Activated T-helper 1 cell treated with anti-CD3 and anti-CD28 coated beads, Interleukin-12 subunit alpha, Interleukin-12 subunit beta, Interleukin-2, Interleukin-4 antibody, amounts not matched to agents 30 ng/mL and 10 ng/mL and 1 ng/mL, durations not matched to agents 14 hours and 24 hours and 36 hours (primary cell): Measurements from ENCODE around the gene ZBTB48. TPM values are rescaled to one million over a fixed set of nuclear protein-coding genes. Genes with fewer than 3 reads are reported as not detected.

ENCODE experiments used
- DNase-seq: peaks from one replicate; pipeline ENCODE4 v3.0.0; 2021; ENCODE audit warnings: low spot score
- H3K27ac Mint-ChIP-seq: one replicate; pipeline ENCODE4 v1.8.0; 2021; ENCODE audit warnings: mild to moderate bottlenecking, mixed read lengths
- H3K27me3 Mint-ChIP-seq: one replicate; pipeline ENCODE4 v1.8.0; 2022; ENCODE audit warnings: mild to moderate bottlenecking, moderate library complexity, mixed read lengths; ENCODE audit not compliant: insufficient read depth
- H3K36me3 Mint-ChIP-seq: one replicate; pipeline ENCODE4 v1.8.0; 2021; ENCODE audit warnings: low read depth, mixed read lengths
- H3K4me1 Mint-ChIP-seq: one replicate; pipeline ENCODE4 v1.8.0; 2021; ENCODE audit warnings: low read depth, mixed read lengths
- H3K4me3 Mint-ChIP-seq: one replicate; pipeline ENCODE4 v1.8.0; 2021; ENCODE audit warnings: mild to moderate bottlenecking, moderate library complexity, mixed read lengths
- H3K9me3 Mint-ChIP-seq: one replicate; pipeline ENCODE4 v1.8.0; 2021; ENCODE audit warnings: mixed read lengths
- intact Hi-C: fragments of 100-400 bp; cut with micrococcal nuclease; formaldehyde crosslinking; loops from one replicate; pipeline ENCODE4 v1.15.1; 2024
- total RNA-seq: library from RNA; stranded (reverse); gene quantifications from 2 replicates; pipeline ENCODE4 v1.2.3, GENCODE V29; 2022

The ZBTB48 gene
- total RNA-seq, 1 donor from 2014 or later = 35.7 TPM

DNA sequence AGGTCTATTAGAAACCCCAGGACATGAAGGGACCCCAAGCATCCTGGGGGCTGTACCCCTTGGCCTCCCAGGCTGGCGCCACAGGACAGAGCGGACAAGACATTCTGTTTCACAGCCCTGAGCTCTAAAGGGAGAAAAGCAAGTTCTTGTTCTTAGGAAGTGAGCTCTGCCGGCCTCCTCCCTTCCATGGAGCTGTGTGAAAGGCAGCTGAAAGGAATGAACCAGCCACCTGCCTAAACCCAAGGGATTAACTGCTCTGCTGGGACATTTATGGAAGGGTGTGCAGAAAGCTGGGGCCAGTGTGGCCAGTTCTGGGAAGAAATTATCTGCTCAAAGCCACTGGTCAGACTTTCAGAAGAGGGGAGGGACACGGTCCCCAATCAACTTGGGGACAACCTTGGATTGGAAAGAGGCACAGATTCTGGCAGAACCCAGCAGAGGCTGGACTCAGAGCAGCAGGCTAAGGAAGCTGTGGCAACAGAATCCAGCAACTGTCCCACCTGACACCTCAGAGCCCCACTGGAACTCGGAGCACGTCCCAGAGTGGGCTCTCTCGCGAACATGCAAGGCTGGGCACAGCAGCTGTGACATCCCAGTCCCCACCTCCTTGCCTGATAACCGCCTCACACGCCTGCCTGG lies 20.7 kb downstream of the ZBTB48 start:
- Mint-ChIP-seq H3K36me3 (peaks cover 23% of the 10 kb centered on the region), H3K27ac (peak overlapping the region; percentile 89), H3K4me1 (peaks cover 37% of the 10 kb centered on the region), H3K9me3 (no peaks in the 10 kb centered on the region), H3K27me3 (peaks cover 2% of the 10 kb centered on the region), H3K4me3 (peak overlapping the region; percentile 90)
- intact Hi-C loops = loop anchor here (1.0 to 5.0 kb wide), 6 partner anchors 21 to 363 kb away; partner anchors contain the start of genes ACOT7, ICMT, NOL9 and ZBTB48
- no peak for DNase-seq

DNA sequence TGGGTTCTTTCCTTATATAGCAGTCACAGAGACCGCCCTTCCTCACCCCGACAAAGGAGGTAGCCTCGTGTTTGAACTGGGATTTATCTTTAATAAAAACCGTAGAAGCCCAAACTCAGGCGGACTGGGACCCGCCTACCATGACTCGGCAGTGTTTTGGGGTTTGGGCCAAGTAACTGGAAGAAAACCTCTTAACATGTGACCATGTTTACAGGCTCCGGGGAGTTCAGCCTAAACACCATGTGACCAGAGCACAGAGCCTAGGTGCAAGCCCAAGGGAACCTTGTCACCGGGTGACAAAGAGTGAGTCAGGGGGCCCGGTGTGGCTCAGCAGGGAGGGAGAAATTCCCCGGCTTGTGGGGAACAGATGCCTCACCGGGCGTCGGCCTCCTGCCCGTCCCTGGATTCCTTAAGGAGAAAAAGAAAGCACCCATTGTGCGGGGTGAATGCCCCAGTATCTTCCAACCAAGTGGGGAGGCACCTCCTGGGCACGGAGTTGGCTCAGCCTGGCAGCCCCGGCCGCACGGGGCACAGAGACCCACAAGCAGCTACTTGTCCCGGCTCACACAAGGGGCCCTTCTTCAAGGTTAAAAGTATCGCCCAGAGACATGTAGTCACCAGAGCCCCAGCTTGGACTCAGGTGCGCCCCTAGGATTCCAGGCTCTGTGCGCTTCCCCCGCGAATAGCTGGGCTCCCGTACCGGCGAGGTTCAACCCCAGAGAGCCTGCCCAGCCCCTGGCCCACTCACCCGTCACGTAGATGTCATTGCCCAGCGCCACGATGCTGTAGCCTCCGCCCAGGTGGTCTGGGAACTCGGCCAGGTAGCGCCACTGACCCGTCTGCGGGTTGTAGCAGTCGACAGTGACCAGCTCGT lies 21.5 kb downstream of the ZBTB48 start:
- intact Hi-C loops = loop anchor here (1.0 to 5.0 kb wide), 6 partner anchors 22 to 364 kb away; partner anchors contain the start of genes ACOT7, ICMT, NOL9 and ZBTB48
- peaks cover 30% of the 10 kb centered on the region for H3K4me1 Mint-ChIP-seq
- peak overlapping the region; percentile 90 for H3K4me3 Mint-ChIP-seq
- H3K9me3 Mint-ChIP-seq = no peaks in the 10 kb centered on the region
- peaks cover 2% of the 10 kb centered on the region for H3K27me3 Mint-ChIP-seq
- peak overlapping the region; percentile 89 for H3K27ac Mint-ChIP-seq
- DNase-seq = peak; percentile 69
- H3K36me3 Mint-ChIP-seq = peaks cover 19% of the 10 kb centered on the region

DNA sequence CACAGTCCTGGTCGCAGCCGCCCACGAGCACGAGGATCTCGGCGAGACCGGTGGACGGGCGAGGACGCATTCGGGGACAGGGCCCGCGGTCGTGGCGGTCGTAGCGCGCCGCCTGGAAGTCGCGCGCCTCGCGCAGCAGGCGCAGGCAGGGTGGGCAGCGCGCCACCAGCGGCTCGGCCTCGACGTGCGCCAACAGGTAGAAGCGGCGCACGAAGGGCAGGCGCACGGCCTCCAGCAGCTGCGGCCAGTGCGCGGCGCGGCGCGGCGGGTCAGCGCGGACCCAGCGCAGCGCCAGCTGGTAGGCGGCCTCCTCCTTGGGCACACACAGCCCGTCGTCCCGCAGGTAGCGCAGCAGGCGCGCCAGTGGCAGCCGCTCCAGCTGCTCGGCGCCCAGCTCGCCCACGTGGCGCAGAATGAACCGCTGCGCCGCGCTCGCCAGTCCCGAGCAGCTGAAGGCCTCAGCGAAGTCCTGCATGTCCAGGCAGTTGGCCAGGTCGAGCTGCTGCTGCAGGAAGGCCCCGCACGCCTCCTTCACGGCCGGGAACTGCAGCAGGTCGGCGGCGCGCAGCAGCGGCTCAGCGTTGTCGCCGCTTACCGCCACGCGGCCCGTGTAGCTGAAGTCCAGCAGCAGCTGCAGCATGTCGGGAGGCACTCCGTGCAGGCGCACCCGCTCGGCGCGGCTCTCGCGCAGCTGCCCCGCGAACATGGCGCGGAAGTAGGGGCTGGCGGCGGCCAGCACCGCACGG lies 22.3 kb downstream of the ZBTB48 start:
- H3K27ac Mint-ChIP-seq = peak overlapping the region; percentile 89
- H3K36me3 Mint-ChIP-seq = peaks cover 16% of the 10 kb centered on the region
- intact Hi-C loops = loop anchor here (1.0 to 5.0 kb wide), 12 partner anchors 11 to 609 kb away; partner anchors contain the start of genes ACOT7, CAMTA1, ICMT and NOL9
- no peak for DNase-seq
- peaks cover 2% of the 10 kb centered on the region for H3K27me3 Mint-ChIP-seq
- no peaks in the 10 kb centered on the region for H3K9me3 Mint-ChIP-seq
- H3K4me1 Mint-ChIP-seq = peaks cover 28% of the 10 kb centered on the region
- H3K4me3 Mint-ChIP-seq = peak overlapping the region; percentile 90

DNA sequence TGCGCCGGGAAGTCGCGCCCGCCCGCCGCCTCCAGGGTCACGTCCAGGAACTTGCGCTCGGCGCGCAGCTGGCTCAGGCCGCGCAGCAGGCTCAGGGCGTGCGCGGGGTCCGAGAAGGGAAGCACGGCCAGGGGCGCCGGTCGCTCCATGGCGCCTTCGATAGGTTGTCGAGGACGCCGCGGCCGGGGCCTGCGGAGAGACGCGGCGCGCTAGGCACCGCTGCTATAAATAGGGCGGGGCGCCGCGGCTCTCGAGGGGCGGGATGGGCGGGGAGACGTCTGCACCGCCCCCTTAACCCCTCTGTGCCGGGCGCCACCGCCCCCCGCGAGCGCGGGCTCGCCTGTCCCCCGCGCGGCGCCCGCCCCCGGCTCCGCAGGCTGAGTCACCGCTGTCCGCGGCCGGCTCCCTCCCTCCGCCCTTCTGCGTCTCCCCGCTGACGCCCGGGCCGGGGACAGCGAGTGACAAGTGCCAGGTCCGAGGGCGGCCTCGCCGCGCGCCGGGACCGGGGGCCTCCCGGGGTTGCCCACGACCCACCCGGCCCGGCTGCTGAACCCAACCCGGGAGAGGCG lies 23.0 kb downstream of the ZBTB48 start, which contains the start of gene KLHL21:
KLHL21 (minus strand) TSS at position 201 of the 569 bp plus-strand sequence; CDS start at position 149, 52 bp downstream.
- peaks cover 2% of the 10 kb centered on the region for H3K27me3 Mint-ChIP-seq
- peak within 1 kb of the TSS; percentile 90 for H3K4me3 Mint-ChIP-seq
- no peaks in the 10 kb centered on the region for H3K9me3 Mint-ChIP-seq
- peaks cover 28% of the 10 kb centered on the region for H3K4me1 Mint-ChIP-seq
- peak; percentile 75 for DNase-seq
- peak within 1 kb of the TSS; percentile 96 for H3K27ac Mint-ChIP-seq
- intact Hi-C loops = loop anchor here (1.0 to 5.0 kb wide), 10 partner anchors 11 to 610 kb away; partner anchors contain the start of genes ACOT7, CAMTA1, ICMT and NPHP4
- H3K36me3 Mint-ChIP-seq = peaks cover 12% of the 10 kb centered on the region

DNA sequence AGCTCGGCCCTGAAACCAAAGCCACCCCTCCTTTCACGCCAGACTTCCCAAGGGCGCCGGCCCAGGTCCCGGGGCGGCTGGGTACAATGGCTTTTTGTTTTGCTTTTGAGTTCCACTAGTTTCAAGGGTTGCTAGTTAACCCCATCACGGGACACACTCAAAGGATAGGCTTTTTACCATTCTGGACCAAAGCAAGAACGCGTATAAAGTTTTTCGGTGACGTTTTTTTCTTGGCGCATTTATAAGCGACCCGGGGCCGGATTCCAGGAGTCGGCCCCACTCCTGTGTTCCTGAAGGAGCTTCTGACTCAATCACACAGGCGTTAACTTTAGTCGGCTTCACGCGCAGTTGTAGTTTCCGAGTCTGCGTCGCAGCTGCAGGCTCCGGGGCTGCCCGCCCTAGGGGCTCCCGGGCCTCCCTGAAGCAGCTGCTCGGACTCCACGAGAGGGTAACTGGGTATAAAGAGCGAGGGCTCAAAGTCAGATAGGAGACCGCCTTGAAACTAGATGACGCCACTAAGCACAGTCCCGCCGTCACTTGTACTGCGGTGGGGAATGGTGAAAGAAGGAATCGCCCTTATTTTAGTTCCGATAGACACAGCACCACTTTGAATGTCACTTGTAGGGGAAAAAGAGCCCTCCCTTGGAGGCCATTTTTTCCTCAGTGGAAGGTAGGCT lies 23.6 kb downstream of the ZBTB48 start:
- no peaks in the 10 kb centered on the region for H3K9me3 Mint-ChIP-seq
- peak overlapping the region; percentile 96 for H3K27ac Mint-ChIP-seq
- H3K36me3 Mint-ChIP-seq = peaks cover 10% of the 10 kb centered on the region
- DNase-seq = peak; percentile 40
- intact Hi-C loops = loop anchor here (1.0 to 5.0 kb wide), 8 partner anchors 99 to 611 kb away; partner anchors contain the start of genes ACOT7, CAMTA1, ICMT and NPHP4
- peaks cover 6% of the 10 kb centered on the region for H3K27me3 Mint-ChIP-seq
- peaks cover 28% of the 10 kb centered on the region for H3K4me1 Mint-ChIP-seq
- peak overlapping the region; percentile 81 for H3K4me3 Mint-ChIP-seq

DNA sequence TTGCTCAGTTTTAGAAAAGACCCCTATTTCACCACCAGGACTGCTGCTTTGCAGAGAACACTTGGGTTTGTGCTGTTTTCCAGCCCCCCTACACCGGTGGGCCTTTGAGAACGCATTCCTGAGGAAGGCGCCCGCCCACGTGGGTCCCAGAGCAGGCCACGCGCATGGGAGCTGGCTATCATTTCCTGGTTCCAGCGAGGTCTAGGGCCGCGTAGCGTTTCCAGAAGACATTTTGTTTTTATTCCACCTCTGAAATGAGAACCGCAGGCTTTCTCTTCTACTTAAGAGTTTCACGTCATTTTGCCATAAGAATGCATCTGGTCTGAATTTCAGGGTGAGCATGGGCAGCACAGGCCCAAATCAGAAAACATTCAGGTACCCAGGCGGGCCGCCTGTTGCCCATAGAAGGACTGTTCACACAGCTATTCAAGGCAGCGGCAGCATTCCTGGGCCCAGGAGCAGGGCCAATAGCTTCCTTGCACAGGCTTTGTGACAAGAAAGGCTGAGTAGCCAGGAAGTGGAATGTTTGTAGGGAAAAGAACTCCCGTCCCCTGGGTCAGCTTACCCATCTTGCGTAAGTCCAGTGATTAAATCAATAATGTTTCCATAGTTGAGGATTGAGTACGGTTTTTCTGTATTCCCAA lies 24.2 kb downstream of the ZBTB48 start:
- intact Hi-C loops = loop anchor here (1.0 to 5.0 kb wide), 8 partner anchors 99 to 611 kb away; partner anchors contain the start of genes ACOT7, CAMTA1, ICMT and NPHP4
- Mint-ChIP-seq H3K27ac (peak overlapping the region; percentile 96), H3K9me3 (no peaks in the 10 kb centered on the region)

DNA sequence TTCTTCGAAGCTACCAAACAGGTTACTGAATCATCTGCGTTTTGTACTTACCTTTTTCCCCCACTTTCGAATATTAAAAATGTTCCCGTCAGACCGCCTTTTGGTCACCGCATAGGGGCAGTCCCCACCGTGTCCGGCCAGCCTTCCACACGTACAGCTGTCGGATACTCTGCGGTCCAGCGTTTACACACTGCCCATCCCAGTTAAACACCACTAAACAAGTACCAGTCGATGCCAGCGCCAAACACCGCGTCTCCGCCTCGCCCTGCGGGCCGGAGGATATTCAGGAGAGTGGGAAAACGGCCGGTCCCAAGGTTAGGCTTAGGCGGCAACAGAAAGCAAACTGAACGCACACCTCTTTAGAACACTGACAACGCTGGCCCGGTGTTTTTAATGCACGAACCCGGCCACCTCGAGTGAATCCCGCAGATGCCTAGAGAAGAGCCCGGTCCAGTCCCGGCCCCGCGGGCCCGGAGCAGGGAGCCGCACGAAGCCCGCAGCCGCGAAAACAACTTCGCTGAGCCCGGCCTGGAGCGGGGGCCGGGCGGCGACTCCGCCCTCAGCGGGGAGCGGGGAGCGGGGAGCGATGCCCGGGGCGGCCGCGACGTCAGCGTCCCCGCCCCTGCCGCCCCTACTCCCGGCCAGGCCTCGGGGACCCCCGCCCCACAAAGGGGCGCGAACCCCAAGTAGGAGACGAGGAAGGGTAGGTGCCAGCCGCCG lies 33.0 kb downstream of the ZBTB48 start:
- Mint-ChIP-seq H3K4me1 (peaks cover 24% of the 10 kb centered on the region), H3K9me3 (no peaks in the 10 kb centered on the region), H3K27me3 (peaks cover 7% of the 10 kb centered on the region), H3K36me3 (peaks cover 6% of the 10 kb centered on the region), H3K4me3 (peak overlapping the region; percentile 85), H3K27ac (peak overlapping the region; percentile 75)
- intact Hi-C loops = loop anchor here (1.0 kb wide), 5 partner anchors 10 to 88 kb away; partner anchors contain the start of genes DNAJC11, KLHL21, NOL9 and ZBTB48
- no peak for DNase-seq

More for the DNA sequence above, 24.2 kb downstream of the ZBTB48 start:
- Mint-ChIP-seq H3K27me3 (peaks cover 6% of the 10 kb centered on the region), H3K4me3 (peak overlapping the region; percentile 81), H3K36me3 (peaks cover 9% of the 10 kb centered on the region), H3K4me1 (peaks cover 25% of the 10 kb centered on the region)
- no peak for DNase-seq

DNA sequence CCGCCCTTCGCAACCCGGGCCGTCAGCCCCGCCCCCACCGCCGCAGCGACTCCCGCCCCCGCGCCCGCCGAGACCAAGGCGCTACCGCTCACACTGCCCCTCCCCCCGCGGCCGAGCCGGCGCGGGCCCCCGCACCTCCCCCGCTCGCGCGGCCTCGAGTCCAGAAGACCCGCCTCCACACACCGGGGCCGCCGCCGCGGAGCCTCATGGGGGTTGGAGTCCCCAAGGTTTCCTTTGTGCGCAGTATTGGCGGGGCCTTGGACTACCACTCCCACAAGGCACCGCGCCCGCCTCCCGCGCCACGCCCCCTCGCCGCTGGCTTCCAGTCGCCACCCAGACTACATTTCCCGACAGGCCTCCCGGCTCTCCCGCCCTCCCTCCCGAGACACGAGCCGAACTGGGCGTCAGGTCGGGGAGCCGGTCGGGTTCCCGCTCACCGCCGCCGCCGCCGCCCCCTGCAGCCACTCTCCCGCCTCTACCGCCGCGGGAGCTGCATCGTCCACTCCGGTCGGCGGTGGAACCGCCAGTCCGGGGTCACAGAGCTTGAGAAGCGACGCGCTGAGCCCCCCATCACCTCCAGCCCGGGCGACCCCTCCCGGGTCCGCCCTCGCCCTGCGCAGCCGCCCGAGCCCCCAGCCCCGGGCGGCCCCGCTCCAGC lies 33.7 kb downstream of the ZBTB48 start, which contains the start of gene PHF13:
PHF13 (plus strand) TSS at position 371 of the 658 bp plus-strand sequence. CDS start 336 bp downstream, outside the sequence.
- peak; percentile 99 for DNase-seq
- peak within 1 kb of the TSS; percentile 82 for H3K27ac Mint-ChIP-seq
- H3K27me3 Mint-ChIP-seq = peaks cover 4% of the 10 kb centered on the region
- H3K4me1 Mint-ChIP-seq = peaks cover 24% of the 10 kb centered on the region
- H3K9me3 Mint-ChIP-seq = no peaks in the 10 kb centered on the region
- peak within 1 kb of the TSS; percentile 85 for H3K4me3 Mint-ChIP-seq
- peaks cover 7% of the 10 kb centered on the region for H3K36me3 Mint-ChIP-seq
- intact Hi-C loops = loop anchor here (1.0 kb wide), 5 partner anchors 11 to 88 kb away; partner anchors contain the start of genes DNAJC11, KLHL21, NOL9 and ZBTB48

DNA sequence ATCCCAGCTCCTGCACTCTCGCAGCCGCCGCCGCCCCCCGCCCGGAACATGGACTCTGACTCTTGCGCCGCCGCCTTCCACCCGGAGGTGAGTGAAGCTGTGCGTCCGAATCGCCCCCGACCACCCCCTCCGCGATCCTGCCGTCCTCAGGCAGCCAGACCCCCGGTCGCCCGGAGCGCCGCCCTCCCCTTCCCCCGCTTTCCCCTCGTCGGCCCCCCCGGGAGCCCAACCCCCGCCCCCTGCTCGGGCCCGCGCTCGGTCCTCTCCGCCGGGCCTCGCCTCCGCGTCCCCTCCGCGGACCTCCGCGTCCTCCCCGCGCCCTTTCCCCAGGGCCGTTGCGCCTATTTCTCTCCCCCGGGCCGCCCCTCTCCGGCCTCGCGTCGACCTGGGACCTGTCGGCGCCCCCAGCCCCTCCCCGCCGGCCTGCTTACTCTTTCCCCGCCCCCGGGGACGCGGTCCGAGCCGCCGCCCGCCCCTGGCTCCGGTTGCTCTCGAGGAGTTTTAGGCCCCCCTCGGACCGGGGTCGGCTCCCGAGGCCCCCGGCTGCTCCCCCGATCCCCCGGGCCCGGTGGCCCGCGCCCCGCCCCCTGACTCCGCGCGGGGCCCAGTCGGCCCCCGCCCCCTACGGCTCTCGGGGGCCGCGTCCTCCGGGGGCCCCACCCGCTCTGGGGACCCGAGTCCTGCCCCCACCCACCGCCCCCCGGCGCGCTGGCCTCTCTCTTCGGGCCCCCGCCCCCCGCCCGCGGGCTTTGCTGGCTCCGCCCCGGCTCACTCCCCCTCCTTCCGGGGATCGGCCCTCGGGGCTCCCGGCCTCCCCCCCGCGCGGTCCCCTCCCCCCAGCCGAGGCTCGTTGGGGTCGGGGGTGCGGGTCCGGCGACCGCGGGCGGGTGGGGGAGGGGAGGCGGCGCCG lies 34.5 kb downstream of the ZBTB48 start:
- Mint-ChIP-seq H3K4me3 (peak overlapping the region; percentile 80), H3K9me3 (no peaks in the 10 kb centered on the region), H3K27me3 (peaks cover 4% of the 10 kb centered on the region), H3K36me3 (peaks cover 11% of the 10 kb centered on the region), H3K4me1 (peaks cover 24% of the 10 kb centered on the region), H3K27ac (peak overlapping the region; percentile 44)
- DNase-seq = peak; percentile 62
- intact Hi-C loops = no loop called here
